NCI-H460 (cell line): ENCODE measurements around the gene SLC27A3. TPM values are rescaled to one million over a fixed set of nuclear protein-coding genes. Genes with fewer than 3 reads are reported as not detected.

Source experiments
- DNase-seq: peaks from one replicate; pipeline ENCODE4 v3.0.0-alpha.2; 2016; ENCODE audit warnings: low read depth; ENCODE audit errors: extremely low read depth
- polyA plus RNA-seq: library from polyadenylated mRNA; depleted of rRNA; stranded (reverse); fragments of >200 nt; gene quantifications from 2 replicates; pipeline ENCODE4 v1.2.3, GENCODE V29; 2014; cell fraction: nucleus; rRNA removed
- total RNA-seq: library from RNA; depleted of rRNA; stranded (reverse); fragments of >200 nt; shearing (Covaris generic); gene quantifications from 2 replicates; pipeline ENCODE4 v1.2.3, GENCODE V29; 2014; rRNA removed

SLC27A3 gene, protein sequence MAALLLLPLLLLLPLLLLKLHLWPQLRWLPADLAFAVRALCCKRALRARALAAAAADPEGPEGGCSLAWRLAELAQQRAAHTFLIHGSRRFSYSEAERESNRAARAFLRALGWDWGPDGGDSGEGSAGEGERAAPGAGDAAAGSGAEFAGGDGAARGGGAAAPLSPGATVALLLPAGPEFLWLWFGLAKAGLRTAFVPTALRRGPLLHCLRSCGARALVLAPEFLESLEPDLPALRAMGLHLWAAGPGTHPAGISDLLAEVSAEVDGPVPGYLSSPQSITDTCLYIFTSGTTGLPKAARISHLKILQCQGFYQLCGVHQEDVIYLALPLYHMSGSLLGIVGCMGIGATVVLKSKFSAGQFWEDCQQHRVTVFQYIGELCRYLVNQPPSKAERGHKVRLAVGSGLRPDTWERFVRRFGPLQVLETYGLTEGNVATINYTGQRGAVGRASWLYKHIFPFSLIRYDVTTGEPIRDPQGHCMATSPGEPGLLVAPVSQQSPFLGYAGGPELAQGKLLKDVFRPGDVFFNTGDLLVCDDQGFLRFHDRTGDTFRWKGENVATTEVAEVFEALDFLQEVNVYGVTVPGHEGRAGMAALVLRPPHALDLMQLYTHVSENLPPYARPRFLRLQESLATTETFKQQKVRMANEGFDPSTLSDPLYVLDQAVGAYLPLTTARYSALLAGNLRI
- 0.69 and 1.2 TPM in 2 replicates for total RNA-seq
- polyA plus RNA-seq, result 1.8 and 8.1 TPM in 2 replicates

DNA sequence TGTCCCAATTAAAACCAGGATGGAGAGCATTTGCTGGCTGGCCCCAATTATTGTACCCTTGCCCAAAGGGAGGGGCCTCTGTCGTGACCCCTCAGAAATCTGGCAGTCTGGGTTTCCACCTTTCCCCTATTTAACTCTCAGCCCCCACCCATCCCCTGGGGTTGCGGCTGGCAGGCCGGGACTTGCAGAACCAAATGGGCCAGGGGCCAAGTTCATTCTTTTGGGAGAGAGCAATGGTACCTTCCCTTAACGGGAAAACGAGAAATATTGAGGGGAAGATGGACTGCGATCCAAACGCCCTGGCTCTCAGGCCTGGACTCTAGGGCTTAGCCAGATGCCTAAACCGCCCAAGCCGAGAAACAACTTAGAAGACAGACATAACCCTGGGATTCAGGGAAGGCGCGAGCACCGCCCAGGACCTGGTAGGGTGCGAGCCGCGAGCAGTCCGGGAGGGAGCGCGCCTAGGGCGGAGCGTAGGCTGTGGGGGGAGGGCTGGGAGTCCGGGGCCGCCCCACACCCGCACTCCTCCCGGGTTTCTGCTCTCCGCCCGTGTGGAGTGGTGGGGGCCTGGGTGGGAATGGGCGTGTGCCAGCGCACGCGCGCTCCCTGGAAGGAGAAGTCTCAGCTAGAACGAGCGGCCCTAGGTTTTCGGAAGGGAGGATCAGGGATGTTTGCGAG lies at the start of gene SLC27A3:
SLC27A3 (plus strand) TSS at position 628 of the 678 bp plus-strand sequence. CDS start 91 bp downstream, outside the sequence.
- DNase-seq, result no peak

DNA sequence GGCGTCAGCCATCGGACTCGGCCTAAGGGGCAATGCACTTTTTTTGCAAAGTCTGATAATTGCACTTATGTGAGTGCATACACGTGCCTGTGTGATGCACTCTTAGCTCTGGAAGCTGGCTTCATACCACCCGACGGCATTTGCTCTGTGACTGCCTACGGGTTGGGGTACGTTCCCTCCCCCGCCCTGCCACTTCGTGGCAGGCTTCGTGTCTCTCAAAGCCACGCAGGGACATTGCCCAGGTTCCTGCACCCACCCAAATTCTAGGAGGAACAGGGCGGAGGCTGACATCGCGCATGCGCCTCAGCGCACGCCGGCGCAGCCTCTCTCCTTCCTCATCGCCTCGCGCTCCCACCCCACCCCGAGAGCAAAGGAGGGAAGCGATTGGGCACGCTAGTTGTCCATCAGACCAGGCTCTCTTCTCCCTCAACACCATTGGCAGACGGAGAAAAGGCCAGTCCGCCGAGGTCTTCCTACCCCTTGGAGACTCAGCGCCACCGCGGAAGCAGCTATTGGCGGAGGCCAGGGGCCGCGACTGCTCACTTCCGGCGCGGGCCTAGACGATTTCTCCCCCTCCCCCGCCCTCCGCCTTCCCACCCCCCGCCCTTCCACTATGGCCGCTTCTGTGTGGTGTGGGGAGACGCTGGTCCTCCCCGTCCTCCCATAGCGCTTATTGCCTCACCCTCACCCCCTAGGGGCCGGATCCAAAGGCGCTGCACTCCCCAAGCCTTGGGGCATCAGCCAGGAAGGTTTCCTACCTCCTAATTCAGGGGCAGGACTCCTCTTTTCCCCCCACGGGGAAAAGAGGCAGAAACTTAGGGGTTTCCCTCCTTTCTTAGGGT lies 47.5 kb upstream of the SLC27A3 start, which contains the start of gene INTS3:
INTS3 (plus strand) TSS at position 588 of the 842 bp plus-strand sequence. CDS start 585 bp downstream, outside the sequence.
- DNase-seq, result peak; percentile 100

DNA sequence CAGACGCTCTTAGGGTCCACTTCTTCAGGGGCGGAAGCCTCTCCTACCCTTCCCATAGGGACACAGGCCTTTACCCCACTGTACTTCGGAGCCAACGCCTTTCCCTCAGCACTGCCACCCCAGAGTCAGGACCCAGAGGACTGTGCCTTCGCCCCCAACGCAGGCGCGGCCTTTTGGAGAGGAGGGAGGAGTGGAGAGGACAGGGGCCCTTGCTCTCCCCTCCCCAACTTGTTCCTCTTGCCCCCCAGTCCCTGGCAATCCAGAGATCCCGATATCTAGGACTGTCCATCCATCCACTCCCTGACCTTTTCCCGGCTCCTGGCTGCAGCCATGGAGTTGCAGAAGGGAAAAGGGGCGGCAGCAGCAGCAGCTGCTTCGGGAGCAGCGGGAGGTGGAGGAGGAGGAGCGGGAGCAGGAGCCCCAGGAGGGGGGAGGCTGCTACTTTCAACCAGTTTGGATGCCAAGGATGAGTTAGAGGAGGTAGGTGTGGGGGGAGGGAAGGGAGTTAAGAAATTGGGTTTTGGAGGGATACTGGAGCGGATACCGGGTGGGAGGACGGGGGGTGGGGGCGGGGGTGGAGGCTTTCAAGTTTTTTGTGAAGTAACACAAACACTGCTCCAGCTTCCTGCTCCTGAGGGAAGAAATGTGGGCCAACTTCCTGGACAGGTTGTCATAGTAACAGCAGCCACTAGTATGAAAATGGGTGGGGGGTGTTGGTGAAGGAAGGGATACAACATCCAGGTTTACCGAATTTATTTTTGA lies 46.7 kb upstream of the SLC27A3 start:
- DNase-seq, result no peak

DNA sequence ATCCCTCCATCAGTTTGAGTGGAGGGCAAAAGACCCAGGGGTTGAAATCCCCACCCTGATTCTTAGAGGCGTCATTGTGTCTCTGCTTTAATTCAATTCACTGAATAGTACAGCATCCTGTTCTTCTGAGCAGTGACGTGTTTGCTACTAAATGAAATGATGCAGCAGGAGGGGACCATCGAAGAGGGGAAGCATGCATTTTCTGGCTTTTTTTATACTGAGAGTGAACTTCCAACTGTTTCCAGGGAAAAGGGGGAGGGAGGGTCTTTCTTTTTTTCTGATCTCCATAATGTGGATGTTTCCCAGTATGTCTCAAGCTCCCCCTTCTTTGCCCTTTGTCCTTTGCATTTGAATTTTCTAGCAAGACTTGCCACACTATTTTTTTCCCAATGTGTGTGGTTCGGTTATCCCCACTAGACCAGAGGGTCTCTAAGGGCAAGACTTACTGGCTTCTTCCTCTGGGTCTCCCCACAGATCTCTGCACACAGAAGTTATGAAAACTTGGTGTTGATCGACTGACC lies 44.7 kb upstream of the SLC27A3 start:
- DNase-seq, result no peak

DNA sequence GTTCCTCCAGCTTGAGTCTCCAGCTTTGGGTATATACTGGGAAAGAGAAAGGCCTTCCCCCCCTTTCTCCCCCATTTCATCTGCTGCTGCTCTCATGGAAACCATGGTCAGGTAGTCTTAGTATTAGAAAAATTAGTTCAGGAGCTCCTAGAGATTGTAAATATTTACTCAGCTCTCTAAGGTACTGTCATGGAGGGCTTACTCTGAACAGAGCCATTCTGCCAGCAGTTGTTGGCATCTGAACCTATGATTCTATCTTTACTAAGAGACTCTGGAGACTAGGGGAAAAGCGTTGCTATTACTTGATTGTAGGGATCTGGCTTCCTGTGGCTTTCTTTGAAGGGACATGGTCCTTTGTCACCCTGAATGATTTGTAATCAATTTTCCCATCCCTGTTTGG lies 41.2 kb upstream of the SLC27A3 start:
- DNase-seq, result no peak

DNA sequence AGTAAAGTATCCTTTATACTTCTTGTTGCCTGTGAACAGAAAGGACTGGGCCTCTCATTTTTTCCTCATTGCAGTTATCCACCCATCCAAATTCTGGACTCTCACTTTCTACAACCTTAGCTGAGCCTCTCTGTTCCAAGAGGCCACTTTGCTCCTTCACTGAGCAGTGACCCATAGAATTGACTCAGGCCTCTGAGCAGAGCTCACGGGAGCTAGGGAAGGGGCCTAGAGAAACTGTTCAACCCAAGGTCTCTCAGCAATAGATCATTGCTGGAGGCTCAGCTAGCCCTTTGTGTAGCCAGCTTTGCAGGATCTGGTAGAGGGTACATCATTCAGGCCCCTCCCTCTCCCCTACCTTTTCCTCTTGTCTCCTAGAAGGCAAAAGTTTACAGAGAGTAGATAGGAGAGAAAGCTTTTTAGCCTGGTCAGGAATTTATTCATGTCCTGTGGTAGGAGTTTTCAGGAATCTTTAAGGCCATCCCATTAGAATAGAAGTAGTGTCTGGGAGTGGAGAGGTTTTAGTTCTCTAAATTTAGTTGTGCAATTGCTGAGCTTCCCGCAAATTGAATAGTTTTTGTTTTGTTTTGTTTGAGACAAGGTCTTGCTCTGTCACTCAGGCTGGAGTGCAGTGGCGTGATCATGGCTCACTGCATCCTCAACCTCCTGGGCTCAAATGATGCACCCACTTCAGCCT lies 40.7 kb upstream of the SLC27A3 start:
- no peak for DNase-seq

DNA sequence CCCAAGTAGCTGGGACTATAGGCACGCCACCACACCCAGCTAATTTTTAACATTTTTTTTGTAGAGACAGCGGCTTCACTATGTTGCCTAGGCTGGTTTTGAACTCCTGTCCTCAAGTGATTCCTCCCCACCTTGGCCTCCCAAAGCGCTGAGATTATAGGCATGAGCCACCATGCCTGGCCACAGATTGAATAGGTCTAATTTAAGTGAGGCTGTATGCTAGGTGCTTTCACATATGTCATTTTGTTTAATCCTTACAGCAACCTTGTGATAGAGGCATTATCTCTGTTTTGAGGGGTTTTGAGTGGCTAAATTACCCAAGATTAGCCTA lies 40.2 kb upstream of the SLC27A3 start:
- no peak for DNase-seq

DNA sequence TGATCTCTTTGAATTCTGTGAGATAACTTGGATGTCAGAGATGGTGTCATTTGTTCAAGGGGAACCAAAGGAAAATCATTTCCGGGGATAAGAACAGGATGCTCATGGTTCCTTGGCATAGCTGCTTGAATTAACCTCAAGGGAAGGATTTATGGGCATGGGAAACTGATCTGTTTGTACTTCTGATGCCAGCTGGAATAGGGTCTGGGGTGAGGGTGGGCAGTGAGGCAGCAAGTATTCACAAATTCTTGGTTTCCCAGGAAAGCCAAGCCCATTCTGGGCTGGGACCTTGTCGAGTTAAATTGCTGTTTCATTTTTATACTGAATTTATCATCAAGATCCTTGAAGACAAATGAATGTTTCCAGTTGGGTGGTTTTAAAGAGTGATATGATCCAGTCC lies 33.2 kb upstream of the SLC27A3 start:
- DNase-seq, result no peak

DNA sequence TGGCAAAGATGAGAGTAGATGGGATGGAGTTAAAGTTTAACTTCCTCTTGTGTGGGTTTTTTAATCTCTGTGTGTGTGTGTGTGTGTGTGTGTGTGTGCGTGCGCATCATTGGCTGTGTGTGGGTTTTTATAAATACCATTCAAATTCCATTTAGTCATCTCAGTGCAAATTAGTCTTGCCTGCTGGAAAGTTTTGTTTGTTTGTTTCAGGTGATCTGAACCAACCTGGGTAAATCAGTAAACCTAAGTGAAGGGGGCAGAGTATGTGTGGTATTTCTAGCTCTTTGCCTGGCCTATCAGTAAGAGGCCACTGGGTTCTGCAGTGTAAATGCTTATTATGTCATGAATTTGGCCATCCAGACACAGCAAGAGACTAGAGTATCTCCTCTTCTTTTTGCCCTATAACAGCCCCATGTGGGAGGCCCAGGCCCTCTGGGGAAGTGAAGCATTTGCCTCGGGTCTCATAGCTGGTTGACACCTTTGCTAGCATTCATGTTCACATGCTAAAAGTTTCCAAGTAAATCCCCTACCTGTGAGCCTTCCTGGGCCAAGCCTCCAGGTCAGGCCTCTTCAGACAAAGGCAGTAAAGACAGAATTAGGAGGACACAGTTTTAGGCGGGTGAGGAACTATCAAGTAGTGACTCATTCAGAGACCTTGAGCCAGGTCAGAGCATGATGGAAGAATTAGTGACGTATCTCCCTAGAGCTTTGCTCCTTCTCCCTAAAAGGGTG lies 32.6 kb upstream of the SLC27A3 start:
- no peak for DNase-seq

DNA sequence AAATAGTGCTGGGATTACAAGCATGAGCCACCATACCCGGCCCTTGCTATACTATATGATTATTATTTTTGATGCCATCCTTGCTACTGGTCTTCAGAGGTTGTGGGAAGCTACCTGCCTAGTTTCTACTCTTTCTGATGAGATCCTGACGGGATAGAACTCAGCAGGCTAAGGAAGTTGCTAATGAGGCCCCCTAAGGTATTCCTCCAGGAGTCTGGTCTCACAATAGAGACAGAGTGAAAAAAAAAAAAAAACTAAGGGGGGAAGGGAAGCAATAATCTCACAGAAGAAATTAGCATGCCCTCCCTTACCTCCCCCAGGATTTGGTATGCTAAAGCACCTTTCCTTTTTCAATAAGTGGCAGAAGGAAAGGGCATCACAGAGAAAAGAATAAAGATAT lies 29.8 kb upstream of the SLC27A3 start:
- DNase-seq, result no peak

DNA sequence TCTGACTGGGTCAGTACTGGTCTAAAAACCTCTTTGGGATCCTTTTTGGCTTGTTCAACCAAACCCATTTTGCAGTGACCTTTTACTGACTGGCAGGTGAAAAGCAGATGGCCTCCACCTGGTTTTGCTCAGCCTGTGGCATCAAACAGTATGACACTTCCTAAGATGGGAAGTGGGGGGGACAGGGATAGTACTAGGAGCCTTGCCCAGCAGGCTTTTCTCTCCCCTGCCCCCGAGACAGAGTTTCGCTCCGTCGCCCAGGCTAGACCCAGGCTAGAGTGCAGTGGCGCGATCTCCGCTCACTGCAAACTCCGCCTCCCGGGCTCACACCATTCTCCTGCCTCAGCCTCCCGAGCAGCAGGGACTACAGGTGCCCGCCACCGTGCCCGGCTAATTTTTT lies 29.0 kb upstream of the SLC27A3 start:
- DNase-seq, result no peak

DNA sequence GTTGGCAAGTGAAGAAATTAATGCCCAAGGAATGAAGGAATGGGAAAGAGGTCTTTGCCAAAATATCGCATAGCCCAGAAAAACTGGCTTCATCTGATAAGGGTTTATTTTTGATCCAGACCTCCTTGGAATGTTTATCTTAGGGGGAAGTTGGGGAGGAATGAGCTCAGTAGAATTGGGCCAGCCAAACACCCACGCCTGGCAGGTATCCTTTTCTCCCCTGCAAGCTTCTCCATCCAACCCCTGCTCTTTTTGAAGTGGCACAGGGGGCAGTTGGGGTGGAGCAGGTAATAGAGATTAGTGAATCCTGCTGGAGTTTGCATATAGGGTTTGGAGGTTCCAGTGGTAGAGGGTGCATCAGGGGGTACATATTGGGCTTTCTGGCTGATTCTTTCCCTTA lies 26.3 kb upstream of the SLC27A3 start:
- DNase-seq, result no peak

DNA sequence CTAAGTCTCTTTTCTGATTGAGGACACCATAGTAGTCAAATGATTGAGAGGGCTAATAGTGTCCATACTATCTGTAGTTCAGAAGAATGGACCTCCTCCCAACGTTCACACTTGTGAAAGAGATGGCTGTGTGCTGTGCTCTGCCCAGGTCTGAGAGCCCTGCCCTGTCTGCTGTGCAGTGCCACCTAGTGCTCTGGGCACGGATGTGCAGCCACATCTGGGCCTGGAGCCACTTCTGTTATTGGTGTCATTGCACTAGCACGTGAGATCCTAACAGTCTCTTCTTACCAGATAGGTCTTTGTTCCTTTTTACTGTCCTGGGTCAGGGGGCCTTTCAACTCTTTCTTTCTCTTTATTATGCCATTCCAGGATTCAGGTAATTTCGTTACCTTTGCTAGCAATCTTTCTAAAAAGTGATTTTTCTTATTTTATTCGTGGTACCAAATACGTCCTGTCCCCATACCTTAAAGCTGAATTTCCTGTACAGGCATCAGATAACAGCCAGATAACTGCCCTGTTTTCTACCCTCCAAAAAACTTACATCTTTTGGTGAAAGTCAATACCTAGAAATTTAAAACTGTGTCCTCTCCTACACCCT lies 25.7 kb upstream of the SLC27A3 start:
- DNase-seq, result peak; percentile 86

DNA sequence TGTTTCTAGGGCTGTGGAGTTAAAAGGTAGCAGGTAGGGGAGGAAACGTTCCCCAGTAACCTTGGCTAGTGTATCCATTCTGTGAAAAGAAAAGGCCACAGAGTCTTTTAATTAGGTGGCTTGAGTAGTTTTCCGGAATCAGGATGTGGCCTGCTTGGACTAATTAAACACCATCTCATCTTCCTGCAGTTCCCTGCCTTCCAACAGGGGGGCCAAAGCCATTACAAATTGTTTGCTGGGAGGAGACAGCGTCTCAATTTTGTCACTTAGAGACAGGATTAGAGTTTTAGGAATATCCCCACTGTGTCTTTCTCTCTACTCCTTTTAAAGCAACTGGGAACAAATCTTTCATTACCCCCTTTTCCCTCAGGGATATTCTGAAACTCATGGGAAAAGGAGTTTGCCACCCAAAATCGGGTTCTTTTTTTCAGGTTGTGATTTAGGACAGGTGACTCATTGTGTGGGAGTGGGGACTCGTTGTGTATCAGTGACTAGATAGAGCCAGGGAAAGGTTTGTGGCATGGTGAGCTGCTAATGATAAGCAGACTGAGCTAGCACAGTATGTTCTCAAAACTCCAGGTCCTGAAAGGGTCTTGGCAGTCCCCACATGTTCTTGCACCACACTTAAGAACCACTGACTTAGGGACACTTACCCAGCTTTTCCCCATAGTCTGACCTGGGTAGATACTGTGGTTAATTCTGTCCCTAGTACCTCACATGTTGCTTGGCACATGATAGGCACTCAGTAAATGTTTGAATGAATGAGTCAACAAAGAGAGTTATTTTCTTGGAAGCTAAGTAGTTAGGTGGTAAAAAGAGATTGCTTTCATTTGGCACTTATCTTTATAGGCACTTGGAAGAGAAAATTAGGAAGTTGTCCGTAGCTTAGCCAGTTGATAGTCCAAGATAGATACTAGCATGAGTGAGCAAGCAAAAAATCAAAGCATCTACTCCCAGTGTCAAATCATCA lies 24.9 kb upstream of the SLC27A3 start:
- DNase-seq, result no peak

DNA sequence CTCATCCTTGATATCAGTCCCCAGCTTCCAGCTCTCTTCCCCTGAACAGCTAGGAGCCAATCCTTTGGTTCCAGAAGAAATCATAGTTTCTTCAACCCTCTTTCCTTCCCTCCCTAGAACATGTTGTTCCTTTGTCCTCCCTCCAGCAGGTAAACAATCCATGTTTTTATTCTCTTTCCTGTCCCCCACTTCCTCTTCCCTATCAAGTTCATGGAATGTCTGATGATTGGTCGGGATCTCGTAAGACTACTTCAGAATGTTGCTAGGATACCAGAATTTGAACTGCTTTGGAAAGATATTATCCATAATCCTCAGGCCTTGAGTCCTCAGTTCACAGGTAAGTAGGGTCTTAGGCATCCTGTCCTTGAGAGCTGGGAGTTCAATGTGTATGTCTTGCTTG lies 23.1 kb upstream of the SLC27A3 start:
- no peak for DNase-seq

DNA sequence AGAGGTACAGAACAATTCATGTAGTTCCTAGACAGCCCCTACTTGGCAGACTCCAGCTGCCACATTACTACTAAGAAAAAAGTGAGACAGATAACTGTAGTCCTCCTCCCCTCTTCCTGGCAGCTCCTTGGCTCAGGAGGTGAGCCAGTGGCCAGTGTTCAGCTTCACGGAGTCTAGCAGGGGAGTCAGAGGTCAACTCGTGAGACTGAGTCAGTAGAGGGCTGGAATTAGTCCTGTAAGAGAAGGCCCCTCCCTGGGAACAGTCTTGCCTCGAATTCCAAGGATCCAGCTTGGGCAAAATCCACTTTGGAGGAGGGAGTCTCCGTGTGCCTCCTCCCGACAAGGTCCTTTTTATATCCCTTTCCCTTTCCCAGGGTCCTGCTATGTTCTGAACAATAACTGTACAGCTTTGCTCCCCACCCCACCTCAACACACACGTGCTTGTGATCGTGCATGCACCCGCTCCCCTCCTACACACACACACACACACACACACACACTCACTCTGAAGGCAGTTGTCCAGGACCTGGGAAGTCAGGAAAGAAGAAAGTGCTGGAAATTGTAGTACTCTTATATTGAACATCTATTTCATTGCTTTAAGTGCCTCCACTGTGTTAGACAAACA lies 22.5 kb upstream of the SLC27A3 start:
- DNase-seq, result no peak
